ENCODE measurements around the gene MRPL47.
A peak's percentile ranks its signal among the peaks of the same experiment; 100 is the strongest.
"Not testable (repeated sequence)": the region's sequence is repeated elsewhere in the genome, so short reads cannot be mapped to it uniquely, and the experiment has no call there.

Gene MRPL47

DNA sequence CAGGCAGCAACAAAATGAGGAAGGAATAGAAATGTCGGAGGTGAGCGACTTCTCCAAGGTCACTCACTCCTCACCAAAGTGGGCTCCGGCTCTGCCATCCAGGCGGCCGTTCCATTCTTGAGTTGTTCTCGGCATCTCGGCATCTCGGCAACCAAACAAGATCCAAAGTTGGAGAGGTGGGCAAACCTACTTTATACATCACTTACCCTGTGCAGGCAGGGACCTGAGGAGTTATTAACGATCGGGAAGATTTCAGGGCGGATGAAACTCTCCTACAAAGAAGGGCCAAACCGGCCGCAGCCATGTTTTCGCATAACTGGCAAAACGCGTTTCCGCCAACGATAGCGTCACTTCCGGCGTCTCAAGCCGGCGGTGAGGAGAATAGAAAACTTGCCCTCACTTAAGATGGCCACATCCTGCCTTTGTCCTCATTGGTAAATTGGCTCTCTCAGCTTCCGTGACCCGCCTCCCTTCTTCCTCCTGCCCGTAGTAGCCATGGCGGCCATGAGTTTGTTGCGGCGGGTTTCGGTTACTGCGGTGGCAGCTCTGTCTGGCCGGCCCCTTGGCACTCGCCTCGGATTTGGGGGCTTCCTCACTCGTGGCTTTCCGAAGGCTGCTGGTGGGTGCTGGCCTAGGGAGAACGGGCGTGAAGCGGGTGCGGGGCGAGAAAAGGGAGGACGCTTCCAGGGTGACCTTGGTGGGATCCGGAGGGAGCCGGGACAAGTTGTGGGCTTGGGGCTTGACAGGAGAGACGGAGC lies at the start of gene MRPL47, which contains the start of gene NDUFB5:
MRPL47 (minus strand) TSS at position 318 of the 758 bp plus-strand sequence; CDS start at position 304, 14 bp downstream.
NDUFB5 (plus strand) TSS at position 474 of the 758 bp plus-strand sequence; CDS start at position 496, 22 bp downstream.
- DNase-seq: peak; percentile 94

DNA sequence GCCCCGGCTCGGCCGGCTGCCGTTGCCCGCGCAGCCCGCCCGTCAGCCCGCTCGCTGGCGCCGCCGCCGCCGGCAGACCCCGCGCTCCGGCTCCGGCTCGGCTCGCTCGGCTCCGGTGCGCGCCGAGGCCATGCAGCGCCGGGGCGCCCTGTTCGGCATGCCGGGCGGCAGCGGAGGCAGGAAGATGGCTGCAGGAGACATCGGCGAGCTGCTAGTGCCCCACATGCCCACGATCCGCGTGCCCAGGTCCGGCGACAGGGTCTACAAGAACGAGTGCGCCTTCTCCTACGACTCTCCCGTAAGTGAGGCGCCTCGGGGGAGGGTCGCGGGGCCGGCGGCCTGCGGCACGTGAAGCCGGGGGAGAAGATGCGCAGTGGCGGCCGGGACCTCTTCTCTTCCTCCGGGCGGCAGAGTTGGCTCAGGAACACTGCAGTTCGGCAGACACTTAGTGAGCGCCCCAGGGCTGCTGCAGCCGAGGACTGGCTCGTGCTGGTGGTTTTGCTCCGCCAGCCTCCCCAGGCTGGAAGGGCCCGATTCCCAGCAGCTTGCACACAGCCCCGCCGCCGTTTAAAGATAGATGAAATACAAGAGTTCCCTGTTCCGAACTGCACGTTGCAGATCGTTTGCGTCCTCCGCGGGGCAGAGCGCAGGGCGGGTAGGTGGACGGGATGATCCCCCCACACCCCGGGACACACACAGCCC lies 48.8 kb upstream of the MRPL47 start:
- DNase-seq: peak; percentile 44

DNA sequence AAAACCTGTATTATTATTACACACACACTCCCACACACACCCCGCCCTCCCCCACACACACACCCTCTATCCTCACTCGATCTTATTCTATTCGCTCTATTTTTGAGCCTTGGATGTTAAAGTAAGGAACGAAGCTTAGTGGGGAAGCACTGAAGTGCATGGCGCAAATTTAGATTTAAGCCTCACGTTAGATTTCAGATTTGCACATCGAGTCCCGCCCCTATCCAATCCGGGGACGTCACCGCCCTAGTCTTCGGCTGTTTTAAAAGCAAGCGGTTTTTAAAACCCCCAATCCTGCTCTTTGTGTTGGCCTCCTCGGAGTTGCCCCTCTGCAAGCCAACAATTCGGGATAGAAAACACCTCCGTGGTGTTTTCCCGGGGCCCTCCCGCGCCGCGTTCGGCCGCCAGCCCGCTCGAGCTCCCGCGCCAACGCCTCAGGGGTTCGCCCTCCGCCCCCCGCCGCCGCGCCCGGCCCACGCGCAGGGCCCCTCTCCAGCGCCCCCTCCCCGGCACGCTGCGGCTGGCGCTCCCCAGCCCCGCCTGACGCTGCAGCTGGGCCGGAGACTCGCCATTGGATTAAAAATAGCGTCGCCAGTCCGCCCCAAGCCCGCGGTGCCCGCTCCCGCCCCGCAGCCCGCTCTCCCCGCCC lies 48.1 kb upstream of the MRPL47 start, which contains the start of gene USP13:
USP13 (plus strand) TSS at position 594 of the 649 bp plus-strand sequence. CDS start 186 bp downstream, outside the sequence.
- DNase-seq: peak; percentile 63

DNA sequence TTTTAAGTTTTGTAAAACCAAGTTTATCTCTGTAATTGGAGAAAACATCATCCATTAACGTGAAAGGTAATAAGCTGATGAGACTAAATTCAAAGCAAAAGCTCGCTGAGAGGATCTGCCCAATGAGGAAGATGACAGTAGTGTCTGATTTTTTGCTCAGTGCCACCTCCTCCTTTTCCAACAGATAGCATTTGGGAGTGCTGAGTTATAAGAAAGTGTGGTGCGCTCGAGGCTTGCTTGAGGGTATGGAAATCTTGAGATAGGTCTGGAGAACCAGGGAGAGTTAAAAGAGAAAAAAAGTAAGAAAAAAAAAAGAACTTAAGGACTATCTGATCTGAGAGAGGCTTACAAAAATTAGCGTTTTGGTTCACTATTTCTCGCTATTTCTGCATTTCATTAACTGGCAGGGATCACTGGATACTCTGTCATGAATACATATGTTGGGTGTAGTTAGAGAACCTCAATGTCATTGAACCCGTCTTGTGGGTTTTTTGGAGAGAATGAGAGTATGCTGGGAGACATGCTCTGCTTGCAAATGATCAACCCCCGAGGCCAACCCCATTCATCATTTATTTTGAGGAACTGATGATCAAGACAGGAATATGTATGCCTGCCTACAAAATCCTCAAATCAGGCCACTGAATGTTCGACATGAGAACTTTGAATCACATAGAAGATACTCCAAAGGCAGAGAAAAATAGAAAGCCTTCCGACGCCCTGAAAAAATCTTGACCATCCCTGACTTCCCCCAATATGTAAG lies 47.4 kb upstream of the MRPL47 start:
- no peak for DNase-seq

DNA sequence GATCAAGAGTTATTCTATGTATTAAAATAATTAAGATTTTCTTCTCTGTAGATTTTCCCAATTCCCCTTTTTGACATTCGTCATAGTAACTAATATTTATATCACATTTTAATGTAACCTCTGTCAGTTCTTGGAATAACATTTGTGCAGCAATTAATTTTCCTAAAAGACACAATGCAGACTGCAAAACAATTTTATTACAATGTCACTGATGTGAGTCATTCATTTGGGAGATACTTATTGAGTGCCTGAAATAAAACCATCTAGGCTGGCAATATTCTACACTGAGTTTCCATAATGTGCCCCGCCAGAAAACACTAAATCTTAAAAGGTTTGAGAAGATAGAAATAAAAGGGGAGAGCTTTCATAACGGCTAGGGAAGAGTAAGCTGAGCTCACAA lies 41.7 kb upstream of the MRPL47 start:
- DNase-seq: no peak

DNA sequence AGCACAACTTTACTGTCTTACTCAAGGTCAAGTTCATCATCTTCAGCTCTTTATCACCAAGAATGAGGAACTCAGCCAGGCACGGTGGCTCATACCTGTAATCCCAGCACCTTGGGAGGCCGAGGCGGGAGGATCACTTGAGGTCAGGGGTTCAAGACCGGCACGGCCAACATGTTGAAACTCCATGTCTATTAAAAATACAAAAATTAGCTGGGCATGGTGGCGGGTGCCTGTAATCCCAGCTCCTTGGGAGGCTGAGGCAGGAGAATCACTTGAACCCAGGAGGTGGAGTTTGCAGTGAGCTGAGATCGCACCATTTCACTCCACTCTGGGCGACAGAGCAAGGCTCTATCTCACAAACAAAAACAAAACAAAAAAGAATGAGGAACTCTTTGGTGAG lies 39.4 kb upstream of the MRPL47 start:
- DNase-seq: not testable (repeated sequence)

DNA sequence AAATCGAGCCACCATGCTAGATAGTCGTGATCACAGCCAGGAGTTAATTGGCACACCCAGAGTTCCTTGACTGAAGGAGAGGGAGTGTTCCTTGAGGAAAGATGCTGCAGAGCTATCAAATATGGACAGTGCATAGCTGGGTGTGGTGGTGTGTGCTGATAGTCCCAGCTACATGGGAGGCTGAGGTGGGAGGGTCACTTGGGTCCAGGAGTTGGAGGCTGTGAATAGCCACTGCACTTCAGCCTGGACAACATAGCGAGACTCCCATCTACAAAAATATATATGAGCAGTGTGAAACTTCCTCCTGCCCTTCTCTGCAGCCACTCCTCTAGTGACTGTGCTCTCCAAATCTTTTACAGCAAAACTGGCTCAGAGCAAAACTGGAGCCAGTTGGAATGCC lies 38.4 kb upstream of the MRPL47 start:
- no peak for DNase-seq

DNA sequence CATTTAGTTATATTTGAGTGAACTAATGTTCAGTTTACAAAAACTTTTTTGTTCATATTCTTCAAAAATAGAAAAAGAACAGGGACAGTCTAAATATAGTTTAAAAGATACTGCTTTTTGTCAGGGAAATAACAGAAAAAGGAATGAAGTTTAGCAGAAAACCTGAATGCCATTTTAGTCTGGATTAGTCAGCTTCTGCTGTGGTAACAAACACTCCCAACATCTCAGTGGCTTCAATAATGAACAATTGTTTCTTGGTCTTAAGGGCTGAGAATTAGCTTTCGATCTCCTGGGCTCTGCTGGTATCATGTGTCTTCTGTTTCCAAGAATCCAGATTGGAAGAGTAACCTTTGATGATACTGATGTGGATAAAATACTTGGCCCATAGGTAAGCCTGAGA lies 36.0 kb upstream of the MRPL47 start:
- DNase-seq: no peak

DNA sequence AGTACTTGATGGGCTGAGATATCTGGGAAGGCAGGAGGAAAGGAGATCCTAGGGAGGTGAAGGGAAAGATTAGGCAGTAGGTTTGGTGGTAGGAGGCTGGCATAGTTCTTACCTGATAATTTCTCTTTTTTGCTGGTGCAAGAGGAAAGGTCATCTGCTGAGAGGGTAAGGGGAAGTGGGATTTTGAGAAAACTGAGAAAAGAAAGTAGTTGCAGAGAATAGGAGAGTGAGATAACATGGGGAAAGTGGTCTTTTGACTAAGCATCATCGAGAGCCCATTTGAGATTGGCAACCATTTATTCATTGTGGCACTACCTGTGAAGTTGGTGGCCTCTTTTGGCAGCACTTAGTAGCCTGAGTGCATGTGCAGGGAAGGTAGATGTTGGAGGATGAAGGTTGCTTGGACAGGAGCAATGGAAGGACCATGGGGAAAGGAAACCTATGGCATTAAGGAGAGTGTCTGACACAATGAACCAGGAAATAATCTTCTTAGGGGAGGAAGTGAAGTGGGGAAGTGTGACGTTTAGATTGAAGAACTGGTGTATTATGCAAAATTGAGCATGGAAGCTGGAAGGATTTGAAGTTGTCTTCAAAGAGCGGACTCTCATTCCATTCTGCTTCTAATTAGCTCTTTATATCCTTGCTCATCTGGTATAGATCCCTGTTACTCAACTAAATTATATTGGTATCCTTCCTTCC lies 26.5 kb upstream of the MRPL47 start:
- DNase-seq: no peak

DNA sequence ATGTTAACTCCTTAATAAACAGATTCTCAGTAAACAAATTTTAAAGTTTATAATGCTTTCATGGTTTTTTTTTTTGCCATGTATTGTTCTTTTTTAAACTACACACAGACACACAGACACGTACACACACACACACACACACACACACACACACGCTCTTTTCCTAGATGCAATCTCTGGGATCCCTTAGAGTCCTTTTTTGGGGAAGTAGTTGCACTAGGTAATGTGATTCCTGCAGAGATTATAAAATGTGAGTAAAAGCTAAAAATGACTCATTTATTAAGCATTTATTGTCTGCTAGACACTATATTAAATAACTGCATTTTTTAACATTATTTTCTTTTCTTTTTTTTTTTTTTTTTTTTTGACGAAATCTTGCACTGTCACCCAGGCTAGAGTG lies 20.0 kb upstream of the MRPL47 start:
- no peak for DNase-seq

DNA sequence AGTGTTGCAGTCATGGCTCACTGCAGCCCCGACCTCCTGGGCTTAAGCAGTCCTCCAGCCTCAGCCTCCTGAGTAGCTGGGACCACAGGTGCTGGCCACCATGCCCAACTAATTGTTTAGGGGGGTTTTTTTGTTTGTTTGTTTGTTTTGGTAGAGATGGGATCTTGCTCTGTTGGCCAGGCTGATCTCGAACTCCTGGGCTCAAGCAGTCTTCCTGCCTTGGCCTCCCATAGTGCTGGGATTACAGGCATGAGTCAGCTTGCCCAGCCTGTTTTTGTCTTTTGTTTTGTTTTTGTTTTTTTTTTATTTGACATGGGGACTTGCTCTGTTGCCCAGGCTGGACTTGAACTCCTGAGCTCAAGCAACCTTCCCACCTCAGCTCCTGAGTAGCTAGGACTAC lies 17.6 kb upstream of the MRPL47 start:
- no peak for DNase-seq

DNA sequence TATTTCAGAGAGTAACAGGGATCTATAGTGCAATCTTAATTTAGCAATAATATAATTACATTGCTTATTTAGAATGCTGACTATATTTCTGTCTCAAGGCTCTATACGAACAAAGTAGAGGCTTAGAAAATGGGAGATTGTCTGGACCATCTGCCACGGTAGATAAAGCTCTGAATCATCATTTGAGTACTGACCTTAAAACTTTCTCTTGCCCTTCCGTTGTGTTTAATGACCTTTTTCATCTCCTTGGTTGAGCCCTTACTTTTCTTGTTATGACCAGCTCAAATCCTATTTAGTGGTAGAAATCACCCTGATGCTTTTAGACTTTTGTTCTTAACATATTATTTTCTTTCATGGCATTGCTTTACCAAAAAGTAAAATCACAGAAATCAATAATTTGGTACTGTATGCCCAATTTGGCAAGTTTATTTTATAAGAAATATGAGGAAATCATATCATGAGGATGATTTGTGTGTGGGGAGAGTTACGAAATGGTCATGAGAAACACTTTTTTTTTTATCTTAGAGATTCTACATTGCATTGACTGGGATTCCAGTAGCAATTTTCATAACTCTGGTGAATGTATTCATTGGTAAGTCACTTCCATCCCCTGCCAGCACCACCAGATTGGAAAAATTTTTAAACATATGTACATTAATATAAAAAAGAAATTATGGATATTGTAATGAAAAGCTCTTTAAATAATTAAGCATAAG lies 11.2 kb upstream of the MRPL47 start:
- DNase-seq: no peak

DNA sequence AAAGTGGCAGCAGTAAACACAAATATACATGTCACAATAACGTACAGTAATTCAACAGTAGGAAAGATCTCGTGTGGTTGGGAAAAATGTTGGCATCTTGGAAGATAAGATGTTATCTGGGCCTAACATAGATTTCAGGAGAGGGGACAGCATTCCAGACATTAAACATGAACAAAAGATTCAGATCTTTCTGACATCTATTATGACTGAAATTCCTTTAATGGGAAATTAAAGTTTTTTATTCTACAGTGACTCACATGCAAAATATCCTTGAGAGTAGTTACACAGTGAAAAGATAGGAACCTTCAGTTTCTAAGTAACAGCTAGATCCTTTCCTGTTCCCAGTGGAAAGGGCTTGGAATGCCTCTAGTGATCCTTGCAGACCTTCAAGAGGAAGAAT lies 9.4 kb upstream of the MRPL47 start:
- DNase-seq: no peak

DNA sequence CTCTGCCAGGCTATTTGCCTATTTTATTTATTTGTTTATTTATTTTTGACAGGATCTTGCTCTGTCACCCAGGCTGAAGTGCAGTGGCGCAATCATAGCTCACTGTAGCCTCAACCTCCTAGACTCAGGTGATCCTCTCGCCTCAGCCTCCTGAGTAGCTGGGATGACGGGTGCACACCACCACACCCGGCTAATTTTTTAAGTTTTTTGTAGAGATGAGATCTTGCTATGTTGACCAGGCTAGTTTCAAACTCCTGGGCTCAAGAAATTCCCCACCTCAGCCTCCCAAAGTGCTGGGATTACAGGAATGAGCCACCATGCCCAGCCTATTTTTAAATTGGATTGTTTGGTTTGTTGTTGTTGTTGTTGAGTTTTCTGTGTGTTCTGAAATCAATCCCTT lies 5.6 kb upstream of the MRPL47 start:
- no peak for DNase-seq

DNA sequence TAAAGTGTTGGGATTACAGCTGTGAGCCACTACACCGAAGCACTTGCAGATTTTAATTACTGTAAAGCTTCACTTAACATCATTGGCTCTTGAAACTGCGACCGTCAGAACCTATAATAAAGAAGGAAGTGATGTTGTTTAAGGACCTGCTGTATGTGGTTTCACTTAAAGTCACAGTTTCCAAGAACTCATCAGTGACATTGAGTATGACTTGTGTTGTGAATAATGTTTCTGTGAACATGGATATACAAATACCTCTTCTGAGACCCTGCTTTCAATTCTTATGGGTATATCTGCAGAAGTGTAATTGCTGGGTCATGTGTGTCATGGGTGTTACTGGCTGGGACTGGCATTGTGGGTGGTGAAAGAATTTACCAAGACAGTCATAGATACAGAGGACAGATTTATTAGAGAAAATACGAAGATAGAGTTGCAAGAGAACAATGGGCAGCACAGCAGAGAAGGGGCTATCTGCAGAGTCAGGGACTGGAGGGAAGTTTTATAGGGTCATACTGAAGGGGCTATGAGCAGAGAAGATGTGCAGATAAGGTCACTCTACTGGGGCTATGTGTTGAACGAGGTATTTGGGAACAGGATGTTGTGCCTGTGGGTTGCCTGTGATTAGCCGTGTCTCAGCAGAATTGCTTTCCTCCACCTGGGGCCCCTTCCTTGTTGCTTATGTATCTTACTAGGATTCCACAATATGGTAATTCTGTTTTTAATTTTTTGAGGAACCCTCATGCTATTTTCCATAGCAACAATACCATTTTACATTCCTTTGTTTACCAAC lies 4.7 kb upstream of the MRPL47 start:
- no peak for DNase-seq

DNA sequence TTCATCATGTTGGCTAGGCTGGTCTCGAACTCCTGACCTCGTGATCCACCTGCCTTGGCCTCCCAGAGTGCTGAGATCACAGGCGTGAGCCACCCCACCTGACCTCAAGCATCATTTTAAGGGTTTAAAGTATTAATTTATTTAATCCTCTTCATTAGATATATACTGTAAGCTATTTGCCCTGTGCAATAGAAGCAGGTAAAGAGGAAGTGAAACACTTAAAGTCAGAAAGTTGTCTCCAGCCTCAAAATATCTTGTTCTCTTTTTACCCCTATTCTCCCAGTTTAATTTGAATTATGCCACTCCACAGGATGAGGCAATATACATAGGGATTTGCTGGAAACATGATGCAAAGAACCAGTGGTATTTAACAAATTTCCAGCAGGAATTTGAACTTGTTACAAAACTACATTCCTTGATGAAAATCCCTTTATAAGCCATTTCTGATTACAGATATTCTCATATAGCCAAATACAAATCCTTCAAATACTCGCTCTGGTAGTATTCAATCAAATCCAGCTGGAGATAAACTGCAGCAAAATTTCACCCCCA lies 2.2 kb upstream of the MRPL47 start:
- DNase-seq: no peak

DNA sequence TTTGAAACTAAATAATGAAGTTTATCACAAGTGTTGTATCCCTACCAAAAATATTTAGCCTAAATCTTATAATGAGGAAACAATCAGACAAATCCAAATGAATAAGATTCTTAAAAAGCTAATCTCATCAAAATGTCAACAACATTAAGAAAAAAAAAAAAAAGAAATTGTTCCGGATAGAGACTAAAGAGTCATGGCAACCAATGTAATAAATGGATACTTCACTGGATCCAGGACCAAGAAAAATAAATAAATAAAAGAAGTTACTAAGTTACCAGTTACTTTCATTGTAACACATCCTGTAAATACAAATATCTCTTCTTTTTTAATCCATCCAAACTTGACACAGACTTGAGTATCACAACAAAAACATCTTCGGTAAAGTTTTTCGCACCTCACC lies 607 bp downstream of the MRPL47 start:
- no peak for DNase-seq

DNA sequence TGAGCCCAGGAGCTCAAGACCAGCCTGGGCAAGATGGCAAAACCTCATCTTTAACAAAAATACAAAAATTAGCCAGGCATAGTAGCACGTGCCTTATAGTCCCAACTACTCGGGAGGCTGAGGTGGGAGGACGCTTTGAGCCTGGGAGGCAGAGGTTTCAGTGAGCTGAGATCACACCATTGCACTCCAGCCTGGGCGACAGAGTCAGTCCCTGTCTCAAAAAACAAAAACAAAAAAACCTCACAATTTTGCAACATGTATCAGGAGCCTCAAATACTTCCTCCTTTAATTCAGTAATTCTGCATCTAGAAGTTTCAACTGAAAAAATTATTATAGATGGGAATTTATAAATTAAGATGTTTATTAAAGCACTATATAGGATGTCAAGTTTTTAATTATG lies 1.1 kb downstream of the MRPL47 start:
- DNase-seq: no peak

DNA sequence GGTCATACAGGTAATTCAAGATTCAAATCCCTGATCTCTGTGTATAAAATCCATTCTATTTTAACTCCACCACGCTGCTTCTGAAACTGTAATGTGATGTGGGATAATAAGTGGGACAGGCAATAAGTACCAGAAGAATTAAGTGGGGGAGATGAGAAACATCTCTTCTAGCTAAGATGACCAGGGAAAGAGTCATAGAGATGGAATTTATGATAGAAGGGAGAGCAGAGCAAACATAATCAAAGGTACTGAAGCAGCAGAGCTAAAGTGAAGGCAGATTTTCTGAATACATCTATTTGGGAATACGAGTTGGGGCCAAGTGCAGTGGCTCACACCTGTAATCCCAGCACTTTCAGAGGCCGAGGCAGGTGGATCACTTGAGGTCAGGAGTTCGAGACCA lies 4.9 kb downstream of the MRPL47 start:
- no peak for DNase-seq

DNA sequence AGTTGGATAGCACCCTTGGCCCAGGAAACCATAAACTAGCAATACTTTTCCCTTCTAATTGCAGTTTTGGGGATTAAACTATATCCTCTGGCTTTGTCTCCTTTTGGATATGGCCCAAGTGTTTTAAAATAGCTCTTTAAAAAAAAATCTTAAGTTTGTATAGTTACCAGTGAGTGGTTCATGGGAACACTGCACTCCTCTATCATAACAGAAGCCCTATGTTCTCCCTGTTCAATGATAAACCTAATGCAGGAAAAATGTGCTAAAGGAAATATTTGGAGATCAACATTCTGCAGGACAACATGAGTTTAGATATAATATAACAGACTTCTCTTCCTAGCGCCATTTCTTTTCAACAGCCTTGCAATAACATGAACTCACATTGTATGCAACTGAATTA lies 13.1 kb downstream of the MRPL47 start:
- no peak for DNase-seq

DNA sequence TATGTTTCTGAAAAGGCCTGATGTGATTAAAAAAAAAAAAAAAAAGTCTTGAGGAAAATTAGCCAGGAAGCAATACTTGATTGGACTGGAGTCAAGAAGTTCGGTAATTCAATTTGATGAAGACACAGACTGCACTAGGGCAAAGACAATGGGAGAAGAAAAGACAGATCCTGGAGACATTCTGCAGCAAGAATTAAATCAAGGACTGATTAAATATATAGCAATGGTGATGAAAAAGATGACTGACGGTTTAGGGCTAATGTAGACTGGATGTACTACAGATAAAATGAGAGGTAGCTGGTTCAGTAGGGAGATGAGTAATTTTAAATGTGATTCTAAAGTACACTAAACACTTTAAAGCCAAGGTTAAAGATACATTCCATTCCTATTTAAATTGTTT lies 13.8 kb downstream of the MRPL47 start:
- no peak for DNase-seq

All from DMS79 (cell line).